HG03342 (cell line): ENCODE measurements around the gene MCF2L.

Experiments used
- ATAC-seq: cut with Tn5 transposase; IDR thresholded peaks from one replicate; pipeline ENCODE4 v1.9.1; 2021; ENCODE audit warnings: mild to moderate bottlenecking, moderate library complexity; ENCODE audit not compliant: unreplicated experiment

MCF2L gene

GRCh38 chr13:112977091-112977490, 8.1 kb downstream of the MCF2L start:
- no peak for ATAC-seq

GRCh38 chr13:112977525-112977924, 8.5 kb downstream of the MCF2L start:
- no peak for ATAC-seq

GRCh38 chr13:112978561-112979405, 9.8 kb downstream of the MCF2L start:
- ATAC-seq: no peak

- ATAC-seq: no peak
Observed at GRCh38 chr13:112979406-112979902, 10.4 kb downstream of the MCF2L start.

GRCh38 chr13:112980434-112980833, 11.4 kb downstream of the MCF2L start:
- ATAC-seq: no peak

GRCh38 chr13:112981451-112981850, 12.4 kb downstream of the MCF2L start:
- no peak for ATAC-seq

GRCh38 chr13:112982281-112983041, 13.4 kb downstream of the MCF2L start:
- ATAC-seq: no peak

GRCh38 chr13:112983042-112983305, 14.0 kb downstream of the MCF2L start:
- no peak for ATAC-seq

- no peak for ATAC-seq
Observed at GRCh38 chr13:112983428-112984196, 14.6 kb downstream of the MCF2L start.

- ATAC-seq: no peak
Observed at GRCh38 chr13:112984501-112984900, 15.5 kb downstream of the MCF2L start.

- ATAC-seq: no peak
Observed at GRCh38 chr13:112984954-112985802, 16.2 kb downstream of the MCF2L start.

- no peak for ATAC-seq
Observed at GRCh38 chr13:112985803-112986408, 16.9 kb downstream of the MCF2L start.

- ATAC-seq: no peak
Observed at GRCh38 chr13:112986470-112986869, 17.5 kb downstream of the MCF2L start.

GRCh38 chr13:112986946-112987681, 18.1 kb downstream of the MCF2L start:
- no peak for ATAC-seq

- ATAC-seq: no peak
Observed at GRCh38 chr13:112987682-112988024, 18.6 kb downstream of the MCF2L start.

GRCh38 chr13:112990783-112991182, 21.8 kb downstream of the MCF2L start:
- no peak for ATAC-seq

GRCh38 chr13:112991609-112992008, 22.6 kb downstream of the MCF2L start:
- no peak for ATAC-seq

GRCh38 chr13:112992931-112993680, 24.1 kb downstream of the MCF2L start:
- no peak for ATAC-seq
